Endodermal cell (in vitro differentiated cells): Measurements from ENCODE around the gene MBD4. TPM values are rescaled to one million over a fixed set of nuclear protein-coding genes. Genes with fewer than 3 reads are reported as not detected.

Experiments used
- DNase-seq: peaks from one replicate; pipeline ENCODE4 v3.0.0-alpha.2; 2017
- H3K27ac ChIP-seq: 2 replicates; pipeline ENCODE4 v1.5.1; 2013; ENCODE audit warnings: mild to moderate bottlenecking, low read depth, low read length, moderate library complexity
- H3K27me3 ChIP-seq: 2 replicates; pipeline ENCODE4 v1.6.1; 2013; ENCODE audit warnings: mild to moderate bottlenecking, low read length, moderate library complexity; ENCODE audit not compliant: insufficient read depth, control insufficient read depth, poor library complexity, severe bottlenecking
- H3K36me3 ChIP-seq: 2 replicates; pipeline ENCODE4 v1.7.0; 2013; ENCODE audit warnings: mild to moderate bottlenecking, low read length, moderate library complexity; ENCODE audit not compliant: control insufficient read depth, insufficient read depth
- H3K4me1 ChIP-seq: one replicate; pipeline ENCODE4 v1.7.0; 2013; ENCODE audit warnings: low read length; ENCODE audit not compliant: control insufficient read depth, insufficient read depth
- H3K4me3 ChIP-seq: 2 replicates; pipeline ENCODE4 v1.5.1; 2013; ENCODE audit warnings: mild to moderate bottlenecking, low read length, moderate library complexity
- H3K9ac ChIP-seq: 2 replicates; pipeline ENCODE4 v1.6.1; 2013; ENCODE audit warnings: mild to moderate bottlenecking, low read length, moderate library complexity; ENCODE audit not compliant: poor library complexity, severe bottlenecking; ENCODE audit errors: extremely low read depth
- H3K9me3 ChIP-seq: 2 replicates; pipeline ENCODE4 v1.6.1; 2013; ENCODE audit warnings: mild to moderate bottlenecking, low read length, moderate library complexity; ENCODE audit not compliant: control insufficient read depth
- H3K27ac Mint-ChIP-seq: 2 replicates; pipeline ENCODE4 v1.8.0; 2020; ENCODE audit warnings: mixed read lengths
- H3K27me3 Mint-ChIP-seq: 2 replicates; pipeline ENCODE4 v1.8.0; 2021; ENCODE audit warnings: mild to moderate bottlenecking, mixed read lengths; ENCODE audit not compliant: insufficient read depth
- H3K36me3 Mint-ChIP-seq: 2 replicates; pipeline ENCODE4 v1.8.0; 2020; ENCODE audit warnings: low read depth, mixed read lengths
- H3K4me1 Mint-ChIP-seq: 2 replicates; pipeline ENCODE4 v1.8.0; 2020; ENCODE audit warnings: mixed read lengths
- H3K4me3 Mint-ChIP-seq: 2 replicates; pipeline ENCODE4 v1.8.0; 2020; ENCODE audit warnings: mild to moderate bottlenecking, moderate library complexity, mixed read lengths
- H3K9me3 Mint-ChIP-seq: 2 replicates; pipeline ENCODE4 v1.8.0; 2020; ENCODE audit warnings: mild to moderate bottlenecking, mixed read lengths
- WGBS, 2 experiments: methylation state at CpG; one replicate each; pipeline versions ENCODE4 v1.1.5 to v1.1.7; 2013; ENCODE audit warnings: missing lambda C conversion rate in 2 of 2, mixed read lengths in 1 of 2; ENCODE audit not compliant: insufficient coverage in 1 of 2, insufficient read length in 1 of 2; 5-methylcytosine and 5-hydroxymethylcytosine counted together
- total RNA-seq, 2 donors: library from RNA; stranded (reverse); fragmentation: NEBNext Ultra II Directional in 1 of 2; extraction: Animal tissue kit (Norgen Biotek cat#: 25700) in 1 of 2; gene quantifications; 2 replicates in 1 of 2; 3 replicates in 1 of 2; pipeline ENCODE4 v1.2.1, GENCODE V29; 2021
- TF ChIP-seq, protein P1 (sequence below): fragments of 200-600 bp; sonication (generic); conservative IDR thresholded peaks from 2 replicates; pipeline ENCODE4 v1.5.0; 2021; ENCODE audit warnings: antibody characterized with exemption, mild to moderate bottlenecking

Gene MBD4
- total RNA-seq, 2 donors from 2014 or later, result 39.5 to 45.5 TPM

DNA sequence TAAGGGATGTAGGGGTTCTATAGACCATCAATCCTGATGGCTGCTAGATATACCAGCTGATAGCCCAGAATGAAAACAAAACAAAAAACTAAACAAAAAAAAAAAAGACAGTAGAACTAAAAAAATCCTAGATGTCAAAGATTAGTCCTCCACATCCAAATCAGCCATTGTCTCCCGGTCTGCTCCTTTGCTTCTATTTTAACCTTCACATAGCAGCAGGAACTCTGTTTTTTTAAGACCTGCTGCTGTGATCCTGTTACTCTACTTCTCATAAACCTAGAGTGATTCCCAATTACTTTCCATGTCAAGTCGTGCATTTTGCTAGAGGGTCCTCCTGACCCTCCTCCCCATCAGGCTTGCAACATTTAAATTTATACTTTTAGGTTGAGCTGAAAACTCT lies 2.7 kb upstream of the MBD4 start:
- DNase-seq, result no peak
- H3K9me3 ChIP-seq, result no peaks in the 10 kb centered on the region
- TF ChIP-seq, protein P1, sequence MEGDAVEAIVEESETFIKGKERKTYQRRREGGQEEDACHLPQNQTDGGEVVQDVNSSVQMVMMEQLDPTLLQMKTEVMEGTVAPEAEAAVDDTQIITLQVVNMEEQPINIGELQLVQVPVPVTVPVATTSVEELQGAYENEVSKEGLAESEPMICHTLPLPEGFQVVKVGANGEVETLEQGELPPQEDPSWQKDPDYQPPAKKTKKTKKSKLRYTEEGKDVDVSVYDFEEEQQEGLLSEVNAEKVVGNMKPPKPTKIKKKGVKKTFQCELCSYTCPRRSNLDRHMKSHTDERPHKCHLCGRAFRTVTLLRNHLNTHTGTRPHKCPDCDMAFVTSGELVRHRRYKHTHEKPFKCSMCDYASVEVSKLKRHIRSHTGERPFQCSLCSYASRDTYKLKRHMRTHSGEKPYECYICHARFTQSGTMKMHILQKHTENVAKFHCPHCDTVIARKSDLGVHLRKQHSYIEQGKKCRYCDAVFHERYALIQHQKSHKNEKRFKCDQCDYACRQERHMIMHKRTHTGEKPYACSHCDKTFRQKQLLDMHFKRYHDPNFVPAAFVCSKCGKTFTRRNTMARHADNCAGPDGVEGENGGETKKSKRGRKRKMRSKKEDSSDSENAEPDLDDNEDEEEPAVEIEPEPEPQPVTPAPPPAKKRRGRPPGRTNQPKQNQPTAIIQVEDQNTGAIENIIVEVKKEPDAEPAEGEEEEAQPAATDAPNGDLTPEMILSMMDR, result no peak
- Mint-ChIP-seq H3K27ac (no peak overlapping the region), H3K4me1 (peaks cover 61% of the 10 kb centered on the region), H3K36me3 (peaks cover 7% of the 10 kb centered on the region), H3K9me3 (no peaks in the 10 kb centered on the region), H3K4me3 (no peak overlapping the region), H3K27me3 (no peaks in the 10 kb centered on the region)
- peaks cover 6% of the 10 kb centered on the region for H3K36me3 ChIP-seq
- peak overlapping the region; percentile 44 for H3K4me3 ChIP-seq
- H3K27me3 ChIP-seq, result no peaks in the 10 kb centered on the region
- H3K4me1 ChIP-seq, result peaks cover 35% of the 10 kb centered on the region
- H3K27ac ChIP-seq, result no peak overlapping the region
- no peak overlapping the region for H3K9ac ChIP-seq
- 33 to 45% methylated on average over 2 of the region's 2 CpGs for WGBS, 2 experiments

DNA sequence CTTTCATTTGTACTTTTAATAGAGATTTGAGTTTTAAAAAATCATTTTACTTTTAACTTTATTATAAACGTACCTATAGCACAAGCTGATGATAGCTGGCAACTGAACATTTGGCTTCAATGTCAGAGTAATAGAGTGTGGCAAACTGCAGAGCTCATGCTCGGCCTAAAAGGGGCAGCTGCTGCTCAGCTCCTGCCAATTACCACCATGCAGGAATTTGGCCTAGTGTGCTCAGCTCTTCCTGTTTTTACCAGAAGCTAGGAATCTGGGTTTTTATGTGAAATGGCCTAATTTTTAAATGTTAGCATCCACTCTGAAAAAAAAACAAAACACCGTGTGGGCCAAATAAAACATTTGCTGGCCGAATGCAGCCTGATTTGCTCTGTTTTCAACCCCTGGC lies 2.0 kb upstream of the MBD4 start:
- Histone ChIP-seq H3K9me3 (no peaks in the 10 kb centered on the region), H3K27ac (no peak overlapping the region), H3K27me3 (no peaks in the 10 kb centered on the region), H3K4me1 (peaks cover 34% of the 10 kb centered on the region), H3K9ac (no peak overlapping the region), H3K36me3 (peaks cover 13% of the 10 kb centered on the region), H3K4me3 (peak overlapping the region; percentile 90)
- whole genome bisulfite sequencing, 2 experiments, result 66 to 70% methylated on average over 2 to 4 of the region's 4 CpGs
- TF ChIP-seq, protein P1, result no peak
- Mint-ChIP-seq H3K4me1 (peaks cover 54% of the 10 kb centered on the region), H3K4me3 (no peak overlapping the region), H3K27me3 (no peaks in the 10 kb centered on the region), H3K9me3 (no peaks in the 10 kb centered on the region), H3K36me3 (peaks cover 13% of the 10 kb centered on the region), H3K27ac (no peak overlapping the region)
- no peak for DNase-seq

DNA sequence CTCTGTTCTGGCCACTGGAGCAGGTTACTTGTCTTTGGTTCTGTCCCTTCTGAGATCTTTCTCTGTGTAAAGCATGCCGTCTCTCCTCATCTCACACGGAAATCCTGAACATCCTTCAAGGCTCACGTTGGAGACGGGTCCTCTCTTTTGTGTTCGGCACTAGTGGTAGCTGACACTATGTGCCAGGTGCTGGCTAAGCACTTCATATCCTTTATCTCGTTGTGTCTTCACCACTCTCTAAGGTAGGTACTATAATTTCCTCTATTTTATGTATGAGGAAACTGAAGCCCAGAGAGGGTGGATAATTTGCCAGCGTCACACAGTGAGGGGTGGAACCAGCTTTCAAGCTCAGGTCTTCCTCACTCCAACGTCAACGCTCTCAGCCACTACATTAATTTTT lies 1.5 kb upstream of the MBD4 start:
- H3K4me1 Mint-ChIP-seq, result peaks cover 48% of the 10 kb centered on the region
- TF ChIP-seq, protein P1, result no peak
- no peak overlapping the region for H3K27ac ChIP-seq
- WGBS, 2 experiments, result 78 to 85% methylated on average over 9 of the region's 9 CpGs
- no peak overlapping the region for H3K27ac Mint-ChIP-seq
- H3K4me1 ChIP-seq, result peaks cover 32% of the 10 kb centered on the region
- H3K4me3 Mint-ChIP-seq, result peak overlapping the region; percentile 99
- H3K9me3 Mint-ChIP-seq, result no peaks in the 10 kb centered on the region
- H3K27me3 Mint-ChIP-seq, result no peaks in the 10 kb centered on the region
- peaks cover 19% of the 10 kb centered on the region for H3K36me3 ChIP-seq
- no peaks in the 10 kb centered on the region for H3K9me3 ChIP-seq
- peaks cover 18% of the 10 kb centered on the region for H3K36me3 Mint-ChIP-seq
- DNase-seq, result no peak
- peak overlapping the region; percentile 68 for H3K9ac ChIP-seq
- H3K27me3 ChIP-seq, result no peaks in the 10 kb centered on the region
- peak overlapping the region; percentile 90 for H3K4me3 ChIP-seq
